DLD1 (cell line): ENCODE data around the gene ZNF544.
"Not testable (repeated sequence)": the region's sequence is repeated elsewhere in the genome, so short reads cannot be mapped to it uniquely, and the experiment has no call there.

Source experiments
- in situ Hi-C: cut with HindIII; loops from 2 replicates; pipeline ENCODE4 v1.10.0; 2017; ENCODE audit warnings: low sequenced_read_pairs

Gene ZNF544

DNA sequence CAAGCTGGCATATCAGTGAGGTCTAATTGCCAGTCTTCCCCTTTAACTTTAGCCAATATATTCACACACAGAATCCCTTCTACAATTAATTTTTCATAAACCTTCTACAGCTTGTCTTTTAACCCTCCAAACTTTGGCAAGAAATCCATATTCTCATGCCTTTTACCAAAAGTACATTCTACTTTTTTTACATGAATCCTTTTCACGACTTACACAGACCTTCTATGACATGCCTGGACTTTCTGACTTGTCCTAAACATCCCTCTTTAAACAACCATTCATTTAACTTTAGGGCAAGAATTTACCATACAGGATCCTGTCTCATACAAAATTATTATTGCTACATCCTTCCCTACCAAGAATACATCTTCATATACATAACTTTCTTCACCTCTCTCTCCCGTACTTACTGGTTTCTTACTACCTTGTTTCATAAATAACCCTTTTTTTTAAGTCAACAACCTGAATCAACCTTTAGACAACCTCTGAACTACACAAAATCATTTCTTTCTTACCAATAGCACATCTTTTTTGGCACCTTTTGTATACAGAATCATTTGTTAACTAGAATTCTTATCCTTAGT, 23.5 kb downstream of the ZNF544 start:
- in situ Hi-C loops = no loop called here

DNA sequence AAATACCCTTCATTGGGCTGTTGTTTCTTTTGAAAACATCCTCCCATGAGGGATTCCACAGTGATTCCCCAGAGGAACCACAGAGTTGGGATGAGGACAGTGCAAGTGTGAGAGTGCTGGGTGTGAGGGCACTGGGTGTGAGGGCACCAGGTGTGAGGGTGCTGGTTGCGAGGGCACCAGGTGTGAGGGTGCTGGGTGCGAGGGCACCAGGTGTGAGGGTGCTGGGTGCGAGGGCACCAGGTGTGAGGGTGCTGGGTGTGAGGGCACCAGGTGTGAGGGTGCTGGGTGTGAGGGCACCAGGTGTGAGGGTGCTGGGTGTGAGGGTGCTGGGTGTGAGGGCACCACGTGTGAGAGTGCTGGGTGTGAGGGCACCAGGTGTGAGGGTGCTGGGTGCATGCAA, 29.5 kb downstream of the ZNF544 start:
- in situ Hi-C loops = not testable (repeated sequence)

DNA sequence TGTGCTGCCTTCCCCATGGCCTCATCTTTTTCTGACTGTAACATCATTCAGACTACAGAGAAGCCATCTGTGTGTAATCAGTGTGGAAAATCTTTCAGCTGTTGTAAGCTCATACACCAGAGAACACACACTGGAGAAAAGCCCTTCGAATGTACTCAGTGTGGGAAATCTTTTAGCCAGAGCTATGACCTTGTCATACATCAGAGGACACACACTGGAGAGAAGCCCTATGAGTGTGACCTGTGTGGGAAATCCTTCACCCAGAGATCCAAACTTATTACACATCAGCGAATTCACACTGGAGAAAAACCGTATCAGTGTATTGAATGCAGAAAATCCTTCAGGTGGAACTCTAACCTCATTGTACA, 32.9 kb downstream of the ZNF544 start:
- in situ Hi-C loops = no loop called here

DNA sequence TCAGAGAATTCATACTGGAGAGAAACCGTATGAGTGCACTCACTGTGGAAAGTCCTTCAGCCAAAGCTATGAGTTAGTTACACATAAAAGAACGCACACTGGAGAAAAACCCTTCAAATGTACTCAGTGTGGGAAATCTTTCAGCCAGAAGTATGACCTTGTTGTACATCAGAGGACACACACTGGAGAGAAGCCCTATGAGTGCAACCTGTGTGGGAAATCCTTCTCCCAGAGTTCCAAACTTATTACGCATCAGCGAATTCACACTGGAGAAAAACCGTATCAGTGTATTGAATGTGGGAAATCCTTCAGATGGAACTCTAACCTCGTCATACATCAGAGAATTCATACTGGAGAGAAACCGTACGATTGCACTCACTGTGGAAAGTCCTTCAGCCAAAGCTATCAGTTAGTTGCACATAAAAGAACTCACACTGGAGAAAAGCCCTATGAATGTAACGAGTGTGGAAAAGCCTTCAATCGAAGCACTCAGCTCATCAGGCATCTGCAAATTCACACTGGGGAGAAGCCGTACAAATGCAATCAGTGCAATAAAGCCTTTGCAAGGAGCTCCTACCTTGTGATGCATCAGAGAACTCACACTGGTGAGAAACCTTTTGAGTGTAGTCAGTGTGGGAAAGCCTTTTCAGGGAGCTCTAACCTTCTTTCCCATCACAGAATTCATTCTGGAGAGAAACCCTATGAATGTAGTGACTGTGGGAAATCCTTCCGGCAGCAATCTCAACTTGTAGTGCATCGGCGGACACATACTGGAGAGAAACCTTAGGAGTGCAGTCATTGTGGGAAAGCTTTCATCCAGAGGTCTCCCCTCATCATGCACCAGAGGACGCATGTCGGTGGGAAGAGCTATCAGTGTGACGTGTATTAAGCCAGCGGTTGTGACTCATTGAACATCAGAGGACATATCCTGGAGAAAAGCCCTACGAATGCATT, 33.5 kb downstream of the ZNF544 start:
- in situ Hi-C loops = no loop called here

DNA sequence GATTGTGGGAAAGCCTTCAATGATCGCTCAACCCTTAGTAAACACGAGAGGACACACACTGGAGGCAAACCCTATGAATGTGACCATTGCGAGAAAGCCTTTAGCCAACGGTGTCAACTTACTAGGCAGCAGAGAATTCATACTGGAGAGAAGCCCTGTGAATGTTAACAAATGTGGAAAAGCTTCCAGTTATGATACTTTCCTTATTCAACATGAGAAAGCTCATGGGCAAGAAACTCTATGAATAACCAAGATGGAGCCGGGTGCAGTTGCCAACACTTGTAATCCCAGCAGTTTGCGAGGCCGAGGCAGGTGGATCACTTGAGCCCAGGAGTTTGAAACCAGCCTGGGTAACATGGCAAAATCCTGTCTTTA, 34.2 kb downstream of the ZNF544 start:
- in situ Hi-C loops = no loop called here

DNA sequence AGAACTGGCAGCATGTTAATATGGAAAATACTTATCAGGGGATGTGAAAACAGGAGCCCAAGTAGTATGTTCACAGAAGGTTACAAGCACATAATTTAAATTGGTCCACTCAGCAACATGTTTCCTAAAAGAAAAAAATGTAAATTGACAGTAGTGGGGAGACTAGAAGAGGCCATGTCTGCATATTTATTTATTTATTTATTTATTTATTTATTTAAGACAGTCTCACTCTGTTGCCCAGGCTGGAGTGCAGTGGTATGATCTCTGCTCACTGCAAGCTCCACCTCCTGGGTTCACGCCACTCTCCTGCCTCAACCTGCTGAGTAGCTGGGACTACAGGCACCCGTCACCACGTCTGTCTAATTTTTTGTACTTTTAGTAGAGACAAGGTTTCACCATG, 36.4 kb downstream of the ZNF544 start:
- in situ Hi-C loops = no loop called here

DNA sequence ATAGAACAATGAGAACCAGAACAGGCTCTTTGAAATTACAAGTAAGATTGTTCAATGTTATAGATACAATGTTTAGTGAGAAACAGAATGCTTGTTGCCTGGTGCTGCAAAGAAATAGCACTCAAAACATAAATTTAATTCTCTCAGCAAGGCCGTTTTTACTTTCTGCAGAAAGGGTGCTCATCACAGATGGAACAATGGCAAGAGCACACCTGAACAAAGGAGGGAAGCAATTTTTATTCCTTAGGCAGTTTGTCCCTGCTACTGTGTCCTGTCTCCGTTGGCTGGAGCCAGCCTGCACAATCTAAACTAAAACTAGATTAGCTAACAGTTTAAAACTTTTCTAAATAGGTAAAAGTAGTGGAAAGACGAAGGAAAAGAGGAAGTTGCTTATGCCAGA, 39.6 kb downstream of the ZNF544 start:
- in situ Hi-C loops = no loop called here

DNA sequence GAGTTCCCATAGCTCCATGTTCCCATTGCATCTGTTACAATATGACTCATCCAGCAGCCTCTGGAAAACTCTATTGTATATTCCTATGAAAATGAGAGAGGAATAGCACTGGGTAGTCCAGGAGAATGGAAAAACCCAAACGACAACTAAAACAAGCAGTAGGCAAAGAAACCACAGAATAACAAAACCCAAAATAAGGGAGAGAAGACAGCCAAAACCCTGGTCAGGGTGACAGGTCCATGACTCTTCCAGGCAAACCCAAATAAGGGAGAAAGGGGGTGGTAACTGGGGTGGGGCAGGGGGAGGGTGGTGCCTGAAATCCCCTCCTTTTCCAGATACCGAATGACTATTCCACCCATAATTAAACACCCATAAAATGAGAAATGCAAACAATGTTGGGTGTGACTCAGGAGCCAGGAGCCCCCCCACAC, 46.1 kb downstream of the ZNF544 start:
- in situ Hi-C loops = no loop called here

DNA sequence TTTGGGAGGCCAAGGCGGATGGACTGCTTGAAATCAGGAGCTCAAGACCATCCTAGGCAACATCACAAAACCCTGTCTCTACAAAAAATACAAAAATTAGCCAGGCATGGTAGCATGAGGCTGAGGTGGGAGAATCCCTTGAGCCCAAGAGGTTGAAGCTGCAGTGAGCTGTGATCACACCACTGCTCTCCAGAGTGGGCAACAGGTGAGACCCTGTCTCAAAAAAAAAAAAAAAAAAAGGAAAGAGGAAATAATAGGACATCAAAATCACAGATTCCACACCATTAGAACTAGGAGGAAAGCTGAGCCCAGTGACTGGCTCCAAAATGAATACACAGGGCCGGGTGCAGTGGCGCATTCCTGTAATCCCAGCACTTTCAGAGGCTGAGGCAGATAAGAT, 46.9 kb downstream of the ZNF544 start:
- in situ Hi-C loops = no loop called here

DNA sequence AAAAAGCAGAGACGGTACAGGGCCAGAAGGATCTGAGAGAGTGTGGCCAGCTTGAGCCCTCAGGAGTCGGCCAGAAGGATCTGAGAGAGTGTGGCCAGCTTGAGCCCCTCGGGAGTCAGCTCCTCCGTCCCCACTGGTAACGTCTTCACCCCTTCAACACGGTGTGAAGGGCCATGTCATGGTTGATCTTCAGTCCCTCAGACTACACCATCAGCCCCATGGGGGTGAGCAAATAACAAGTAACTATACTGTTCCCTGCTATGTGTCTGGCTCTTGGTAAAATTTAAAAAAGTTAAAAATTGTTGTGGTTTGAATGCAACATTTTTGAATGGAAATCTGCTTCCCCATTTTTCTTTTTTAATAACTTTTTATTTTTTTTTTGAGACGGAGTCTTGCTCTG, 48.5 kb downstream of the ZNF544 start:
- in situ Hi-C loops = no loop called here

DNA sequence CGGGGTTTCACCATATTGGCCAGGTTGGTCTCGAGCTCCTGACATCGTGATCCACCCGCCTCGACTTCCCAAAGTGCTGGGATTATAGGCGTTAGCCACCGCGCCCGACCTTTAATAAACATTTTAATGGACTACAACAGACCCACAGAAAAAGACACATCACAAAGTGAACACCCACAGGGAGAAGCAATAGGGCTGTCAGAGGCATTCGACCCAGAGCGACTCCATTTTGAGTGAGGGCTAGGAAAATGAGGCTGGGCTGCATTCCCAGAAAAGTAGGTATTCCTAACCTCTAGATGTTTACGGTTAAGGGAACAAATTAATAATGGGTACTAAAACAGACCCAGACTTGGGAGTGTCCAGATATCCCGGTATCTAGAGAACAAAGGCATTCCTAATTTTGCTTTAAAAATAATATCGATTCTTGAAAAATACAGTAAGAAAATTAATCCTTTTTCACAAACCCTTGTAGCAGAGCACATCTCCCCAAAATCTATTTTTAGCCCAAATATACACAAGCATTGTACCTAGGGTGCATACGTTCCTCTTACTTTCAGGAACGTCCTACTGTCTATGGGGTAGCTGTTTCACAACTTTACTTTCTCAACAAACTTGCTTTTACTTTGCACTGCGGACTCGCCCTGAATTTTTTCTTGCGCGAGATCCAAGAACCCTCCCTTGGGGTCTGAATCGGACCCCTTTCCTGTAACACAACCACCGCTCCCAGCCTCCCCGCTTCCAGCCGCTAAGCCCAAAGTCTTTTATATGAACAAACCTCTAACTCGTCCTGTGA, 49.2 kb downstream of the ZNF544 start:
- in situ Hi-C loops = no loop called here

DNA sequence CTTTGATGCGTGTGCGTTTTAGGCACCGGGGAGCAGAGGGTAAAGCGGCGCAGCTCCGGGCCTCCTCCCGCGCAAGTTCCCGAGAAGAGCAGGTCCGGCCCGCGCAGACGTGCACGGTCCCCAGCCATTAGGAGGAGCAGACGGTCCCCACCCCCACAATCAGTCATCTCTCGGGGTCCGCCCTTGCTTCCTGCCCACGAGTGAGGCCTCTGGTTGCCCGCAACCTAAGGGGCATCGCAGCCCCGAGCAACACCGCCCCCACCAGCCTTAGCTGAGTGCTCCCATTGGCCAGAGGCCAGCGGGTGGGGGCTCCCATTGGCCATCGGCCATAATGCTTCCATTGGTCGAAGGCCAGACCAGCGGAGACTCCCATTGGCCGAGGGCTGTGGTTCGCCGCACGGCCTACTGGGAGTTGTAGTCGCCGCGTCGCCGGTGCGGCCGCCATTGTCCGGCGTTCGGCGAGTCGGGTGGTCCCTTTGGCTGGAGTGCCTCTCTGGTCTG, 49.9 kb downstream of the ZNF544 start, which contains the start of gene ZNF8:
Gene ZNF8, plus strand, starts transcription at position 415 of the 501 bp plus-strand sequence. CDS start 127 bp downstream, outside the sequence.
- in situ Hi-C loops = no loop called here

DNA sequence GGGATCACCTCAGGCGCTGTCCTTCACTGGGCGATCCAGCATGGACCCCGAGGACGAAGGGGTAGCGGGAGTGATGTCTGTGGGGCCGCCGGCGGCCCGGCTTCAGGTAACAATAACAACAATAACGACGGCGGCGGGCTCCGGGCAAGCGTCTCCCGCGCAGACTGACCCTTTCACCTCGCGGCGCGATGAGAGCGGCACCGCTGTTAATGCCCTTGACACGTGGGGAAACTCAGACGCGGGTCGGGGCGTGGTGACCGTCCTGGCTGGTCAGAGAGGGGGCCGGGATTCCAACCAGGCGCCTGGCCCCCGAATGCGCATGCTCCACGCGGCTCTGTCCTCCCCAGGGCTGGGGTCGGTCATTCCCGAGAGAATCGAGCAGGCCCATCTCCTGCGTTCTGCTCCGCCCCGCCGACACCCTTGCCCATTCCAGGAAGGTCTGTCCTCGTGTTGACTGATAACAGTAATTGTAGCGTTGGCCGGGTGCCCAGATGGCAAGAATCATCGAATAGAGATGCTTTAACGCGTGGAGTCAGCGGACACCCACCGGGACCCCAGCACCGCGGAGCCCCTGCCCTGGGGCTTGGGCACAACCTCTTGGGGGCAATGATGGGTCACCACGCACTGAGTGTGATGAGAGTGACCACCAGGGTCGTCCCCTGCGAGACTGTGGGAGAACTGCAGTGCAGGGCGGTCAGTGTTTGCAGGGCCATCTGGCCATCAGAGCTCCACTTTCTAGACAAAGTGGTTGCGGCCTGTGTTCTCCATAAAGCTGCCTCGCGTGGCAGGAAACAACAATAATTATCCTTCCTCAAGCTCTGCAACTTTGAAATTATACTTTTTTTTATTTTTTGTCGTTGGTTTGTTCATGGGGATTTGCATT, 50.6 kb downstream of the ZNF544 start:
- in situ Hi-C loops = no loop called here

DNA sequence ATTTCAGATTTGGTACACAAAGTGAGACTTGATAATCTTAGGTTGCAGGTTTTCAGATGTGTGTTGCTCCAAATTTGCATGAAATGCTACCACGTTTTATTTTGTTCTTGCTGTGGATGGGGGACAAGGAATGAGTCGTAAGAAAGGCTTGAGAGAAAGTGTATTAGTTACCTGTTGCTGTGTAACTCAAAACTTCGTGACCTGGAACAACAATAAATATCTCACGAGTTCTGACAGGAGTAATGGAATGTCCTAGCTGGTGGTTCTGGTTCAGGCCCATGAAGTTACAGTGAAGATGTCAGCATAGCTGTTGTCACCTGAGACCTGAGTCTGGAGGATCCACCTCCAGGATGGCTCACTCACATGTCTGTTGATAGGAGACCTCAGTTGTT, 51.2 kb downstream of the ZNF544 start:
- in situ Hi-C loops = no loop called here

DNA sequence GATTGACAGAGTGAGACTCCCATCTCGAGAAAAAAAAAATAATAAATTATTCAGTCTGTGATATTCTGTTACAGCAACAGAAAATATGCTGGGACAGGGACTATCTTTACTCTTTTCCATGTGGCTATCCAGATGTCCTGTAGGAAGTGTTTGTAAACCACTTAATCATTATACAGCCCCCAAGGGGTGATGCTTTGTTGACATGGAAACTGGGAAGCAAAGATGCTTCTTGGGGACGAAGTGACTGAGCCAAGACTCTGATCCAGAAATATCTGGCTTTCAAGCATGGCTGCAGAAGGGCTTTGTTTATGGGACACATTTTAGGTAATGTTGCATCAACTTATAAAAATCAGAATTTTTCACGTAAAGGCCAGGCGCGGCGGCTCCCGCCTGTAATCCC, 55.5 kb downstream of the ZNF544 start:
- in situ Hi-C loops = no loop called here

DNA sequence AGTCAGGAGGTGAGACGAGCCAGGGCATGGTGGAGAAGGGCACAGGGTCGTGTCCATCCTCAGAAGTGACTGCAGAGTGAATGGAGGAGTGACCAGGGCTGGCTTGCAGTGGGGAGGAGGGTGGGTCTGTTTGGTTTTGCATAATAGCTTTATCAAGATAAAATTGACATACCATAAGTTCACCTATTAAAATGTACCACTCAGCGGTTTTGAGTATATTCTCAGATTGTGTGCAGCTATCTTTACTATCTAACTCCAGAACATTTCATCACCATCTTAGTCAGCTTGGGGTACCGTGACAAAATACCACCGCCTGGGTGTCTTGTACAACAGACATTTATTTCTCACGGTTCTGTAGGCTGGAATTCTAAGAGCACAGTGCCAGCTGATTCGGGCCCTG, 63.2 kb downstream of the ZNF544 start:
- in situ Hi-C loops = no loop called here

DNA sequence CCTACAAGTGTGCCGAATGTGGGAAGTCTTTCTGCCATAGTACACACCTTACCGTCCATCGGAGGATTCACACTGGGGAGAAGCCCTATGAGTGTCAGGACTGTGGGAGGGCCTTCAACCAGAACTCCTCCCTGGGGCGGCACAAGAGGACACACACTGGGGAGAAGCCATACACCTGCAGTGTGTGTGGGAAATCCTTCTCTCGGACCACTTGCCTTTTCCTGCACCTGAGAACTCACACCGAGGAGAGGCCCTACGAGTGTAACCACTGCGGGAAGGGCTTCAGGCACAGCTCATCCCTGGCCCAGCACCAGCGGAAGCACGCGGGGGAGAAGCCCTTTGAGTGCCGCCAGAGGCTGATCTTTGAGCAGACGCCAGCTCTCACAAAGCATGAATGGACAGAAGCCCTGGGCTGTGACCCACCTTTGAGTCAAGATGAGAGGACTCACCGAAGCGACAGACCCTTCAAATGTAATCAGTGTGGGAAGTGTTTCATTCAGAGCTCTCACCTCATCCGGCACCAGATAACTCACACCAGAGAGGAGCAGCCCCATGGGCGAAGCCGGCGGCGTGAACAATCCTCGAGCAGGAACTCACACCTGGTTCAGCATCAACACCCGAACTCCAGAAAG, 66.1 kb downstream of the ZNF544 start:
- in situ Hi-C loops = no loop called here

DNA sequence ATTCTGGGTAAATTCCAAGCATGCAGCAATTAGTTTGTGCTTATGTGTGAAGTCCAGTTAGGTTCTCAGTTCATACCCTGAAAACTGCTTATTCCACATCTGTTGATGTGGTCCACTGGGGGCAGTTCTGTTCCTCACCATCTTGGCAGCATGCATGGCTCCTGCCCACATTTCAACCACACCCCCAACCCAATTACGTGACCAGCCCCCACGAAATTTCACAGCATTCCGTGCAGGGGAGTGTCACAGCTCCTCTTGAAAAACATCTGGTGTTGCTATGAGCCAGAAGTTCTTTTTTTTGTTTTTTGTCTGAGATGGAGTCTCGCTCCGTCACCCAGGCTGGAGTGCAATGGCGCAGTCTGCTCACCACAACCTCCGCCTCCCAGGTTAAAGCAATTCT, 67.4 kb downstream of the ZNF544 start:
- in situ Hi-C loops = no loop called here

DNA sequence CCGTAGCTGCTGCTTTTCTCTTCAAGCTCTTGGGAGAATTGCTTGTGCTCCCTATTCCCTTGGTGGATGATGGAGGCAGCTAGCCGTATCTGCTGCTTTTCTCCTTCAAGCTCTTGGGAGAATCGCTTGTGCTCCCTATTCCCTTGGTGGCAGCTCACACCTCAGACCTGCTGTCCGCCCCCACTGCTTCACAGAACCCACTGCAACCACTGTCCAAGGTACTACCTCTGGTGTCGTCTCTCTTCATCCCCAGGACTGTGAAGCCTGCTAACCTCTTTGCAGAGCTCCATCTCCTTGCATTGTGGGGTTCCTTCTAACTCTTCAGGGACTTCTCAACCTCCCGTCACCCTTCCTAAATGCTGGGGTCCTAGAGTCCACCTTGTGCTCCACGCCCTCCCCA, 71.9 kb downstream of the ZNF544 start:
- in situ Hi-C loops = no loop called here

DNA sequence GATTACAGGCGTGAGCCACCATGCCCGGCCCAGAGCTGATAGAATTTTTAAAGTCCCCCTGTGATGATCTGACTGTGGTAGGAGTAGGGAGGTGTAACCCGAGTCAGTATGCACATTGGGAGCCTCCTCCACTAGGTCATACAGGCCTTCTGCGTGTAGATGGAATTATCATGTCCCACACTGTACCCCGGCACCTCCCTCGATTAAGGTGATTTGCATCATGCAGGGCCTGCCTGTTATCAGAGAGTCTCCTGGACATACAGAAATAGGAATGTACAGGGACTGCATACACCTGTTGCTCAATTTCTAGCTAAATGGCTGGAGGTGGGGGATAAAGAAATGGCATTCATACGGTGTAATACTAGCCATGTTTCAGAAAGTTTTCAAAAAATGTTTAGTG, 75.5 kb downstream of the ZNF544 start:
- in situ Hi-C loops = no loop called here
